Measurements from ENCODE around the gene MBD6.

- TF ChIP-seq EZH2 (IDR thresholded peaks at IDR 0.05; ENCODE audit: insufficient read depth, poor library complexity, severe bottlenecking): no peak
- no peak for TF ChIP-seq EZH2phosphoT487 (IDR thresholded peaks at IDR 0.05; ENCODE audit: insufficient read depth, low read depth)
Measured at GRCh38 chr12:57554897-57555296, 32.3 kb downstream of the MBD6 start.
